Heart right ventricle (tissue), 16 donors: ENCODE results near the gene JAGN1. TPM values are rescaled to one million over a fixed set of nuclear protein-coding genes. Genes with fewer than 3 reads are reported as not detected.
"Not testable (repeated sequence)": the region's sequence is repeated elsewhere in the genome, so short reads cannot be mapped to it uniquely, and the experiment has no call there.

Experiments
- ATAC-seq, 8 donors: fragments of 200-7000 bp; cut with Tn5 transposase; one replicate each; pipeline ENCODE4 v1.9.1; 2020; ENCODE audit warnings: mild to moderate bottlenecking in 8 of 8, moderate library complexity in 8 of 8, moderate number of reproducible peaks in 1 of 8
- DNase-seq, 2 donors: peaks; one replicate each; pipeline ENCODE4 v3.0.0-alpha.2; 2020
- H3K27ac ChIP-seq, 10 donors: fragments of 200-600 bp; sonication (generic) in 2 of 10; one replicate each; pipeline versions ENCODE4 v1.5.0 to v1.8.0; 2020 to 2022; ENCODE audit warnings: mild to moderate bottlenecking in 3 of 10
- H3K27me3 ChIP-seq, 7 donors: fragments of 200-600 bp; one replicate each; pipeline ENCODE4 v1.8.0; 2021 to 2022; ENCODE audit warnings: mild to moderate bottlenecking in 2 of 7
- H3K36me3 ChIP-seq, 9 donors: fragments of 200-600 bp; sonication (generic) in 1 of 9; one replicate each; pipeline versions ENCODE4 v1.5.0 to v1.8.0; 2020 to 2022; ENCODE audit warnings: mild to moderate bottlenecking in 2 of 9
- H3K4me1 ChIP-seq, 9 donors: fragments of 200-600 bp; sonication (generic) in 1 of 9; one replicate each; pipeline versions ENCODE4 v1.5.0 to v1.8.0; 2020 to 2022; ENCODE audit warnings: mild to moderate bottlenecking in 4 of 9
- H3K4me3 ChIP-seq, 10 donors: fragments of 200-600 bp; sonication (generic) in 2 of 10; one replicate each; pipeline versions ENCODE4 v1.5.0 to v1.8.0; 2020 to 2022; ENCODE audit warnings: mild to moderate bottlenecking in 7 of 10, moderate library complexity in 2 of 10
- H3K9me3 ChIP-seq, 11 donors: fragments of 200-600 bp in 10 of 11; sonication (generic) in 2 of 11; one replicate each; pipeline versions ENCODE4 v1.5.0 to v1.8.0; 2013 to 2022; ENCODE audit warnings: mild to moderate bottlenecking in 2 of 11, control low read depth in 1 of 11, moderate library complexity in 1 of 11
- WGBS, 2 donors: extraction: QIAGEN DNeasy Blood & Tissue Kit; methylation state at CpG; one replicate each; pipeline ENCODE4 v1.1.7; 2013; ENCODE audit warnings: inconsistent platforms in 1 of 2; 5-methylcytosine and 5-hydroxymethylcytosine counted together
- intact Hi-C, 10 donors: fragments of 100-400 bp; cut with DNase I; formaldehyde crosslinking; loops; one replicate each; pipeline versions ENCODE4 v1.11.1 to v1.14.2; 2022
- polyA plus RNA-seq, 2 donors: library from polyadenylated mRNA; stranded (reverse); fragments of 200-250 nt; gene quantifications; one replicate each; pipeline ENCODE4 v1.2.3, GENCODE V29; 2013
- total RNA-seq, 10 donors: library from RNA; stranded (reverse); fragmentation: NEBNext Ultra II Directional in 3 of 10; extraction: Animal tissue kit (Norgen Biotek cat#: 25700) in 3 of 10; gene quantifications; one replicate each; pipeline versions ENCODE4 v1.2.1 to v1.2.4, GENCODE V29; 2021 to 2023
- TF ChIP-seq, protein P1 (sequence below), 9 donors: fragments of 200-600 bp; sonication (generic) in 2 of 9; IDR thresholded peaks; one replicate each; pipeline versions ENCODE4 v1.5.0 to v1.8.0; 2021 to 2022; ENCODE audit warnings: antibody characterized with exemption in 9 of 9, mild to moderate bottlenecking in 5 of 9, moderate library complexity in 1 of 9
- donor health status: Arrhythmogenic right ventricular cardiomyopathy.
- donor health status: ischemic (EF 13 %, LVEDD 7.1; RV severe dilation, severe dysfunction).
- donor health status: healthy with polysubstance abuse.
- donor health status: DM: no; HTN: yes; CAD: no.
- donor health status: DM: no; HTN: no; CAD: no.
- donor health status: ischemic (EF 25% LVEDD 6.9; RV normal size, moderate dysfunction).
- donor health status: ischemic (EF 25% LVEDD 5.7; RV mildly dilated, moderate dysfunction).
- donor health status: healthy.
- donor health status: DM: yes; HTN: yes; CAD: no.
- donor health status: Ischemic cardiomyopathy.
- donor health status: ischemic (EF 35%, LVEDD 5.7; RV mildly dilated, moderate dysfunction).
- donor health status: nonischemic (EF 11% LVEDD 7.7; RV severe dilation, severe dysfunction).
- donor health status: DM: yes; HTN: yes; CAD: no.
- donor health status: PGD.
- donor health status: ischemic (EF 29% LVEDD 5.4; RV normal size, mild dysfunction).
- donor health status: nonischemic (EF 23%, LVEDD 6.1; RV moderate dilation, normal function).

The JAGN1 gene
- total and polyA plus RNA-seq, 12 donors, result 13.8 to 69.3 (median 18.8) TPM

DNA sequence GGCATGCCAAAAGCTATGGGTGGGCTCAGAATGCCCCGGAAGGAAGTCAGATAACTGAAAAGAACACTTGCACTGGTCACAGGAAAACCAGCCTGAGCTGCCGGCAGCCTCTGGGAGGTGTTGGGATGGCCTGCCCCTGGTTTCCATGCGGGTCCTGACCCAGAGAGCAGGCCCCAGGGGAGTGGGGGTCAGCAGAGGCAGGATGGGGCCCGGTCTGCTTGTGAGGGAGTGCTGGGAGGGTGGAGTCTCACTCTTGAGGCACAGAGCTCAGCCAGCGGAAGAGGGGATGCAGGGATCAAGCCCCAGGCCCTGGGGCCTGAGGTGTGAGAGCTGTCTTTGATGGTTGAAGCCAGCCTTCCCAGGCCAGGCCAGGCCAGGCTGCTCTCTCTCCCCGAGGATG is 44.2 kb upstream of the JAGN1 start:
- Histone ChIP-seq H3K27me3 (no peaks in the 10 kb centered on the region), H3K4me1 (peaks cover 0 to 18% (median 10%) of the 10 kb centered on the region in 9 donors), H3K9me3 (no peaks in the 10 kb centered on the region), H3K27ac (no peak overlapping the region), H3K4me3 (no peak overlapping the region), H3K36me3 (peaks cover 0 to 10% (median 0%) of the 10 kb centered on the region in 9 donors)
- no peak for ATAC-seq
- no peak for DNase-seq
- TF ChIP-seq, protein P1, sequence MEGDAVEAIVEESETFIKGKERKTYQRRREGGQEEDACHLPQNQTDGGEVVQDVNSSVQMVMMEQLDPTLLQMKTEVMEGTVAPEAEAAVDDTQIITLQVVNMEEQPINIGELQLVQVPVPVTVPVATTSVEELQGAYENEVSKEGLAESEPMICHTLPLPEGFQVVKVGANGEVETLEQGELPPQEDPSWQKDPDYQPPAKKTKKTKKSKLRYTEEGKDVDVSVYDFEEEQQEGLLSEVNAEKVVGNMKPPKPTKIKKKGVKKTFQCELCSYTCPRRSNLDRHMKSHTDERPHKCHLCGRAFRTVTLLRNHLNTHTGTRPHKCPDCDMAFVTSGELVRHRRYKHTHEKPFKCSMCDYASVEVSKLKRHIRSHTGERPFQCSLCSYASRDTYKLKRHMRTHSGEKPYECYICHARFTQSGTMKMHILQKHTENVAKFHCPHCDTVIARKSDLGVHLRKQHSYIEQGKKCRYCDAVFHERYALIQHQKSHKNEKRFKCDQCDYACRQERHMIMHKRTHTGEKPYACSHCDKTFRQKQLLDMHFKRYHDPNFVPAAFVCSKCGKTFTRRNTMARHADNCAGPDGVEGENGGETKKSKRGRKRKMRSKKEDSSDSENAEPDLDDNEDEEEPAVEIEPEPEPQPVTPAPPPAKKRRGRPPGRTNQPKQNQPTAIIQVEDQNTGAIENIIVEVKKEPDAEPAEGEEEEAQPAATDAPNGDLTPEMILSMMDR (IDR thresholded peaks at IDR 0.05), result no peak
- intact Hi-C loops, result loop anchor here in 3 of 10 donors (5.0 to 10.0 kb wide), 4 partner anchors 69 to 179 kb away; partner anchors contain the start of genes IL17RC (in 2 of the 3) and FANCD2 (in 1 of the 3)
- WGBS, 2 donors, result 58 to 59% methylated on average over 6 of the region's 6 CpGs

DNA sequence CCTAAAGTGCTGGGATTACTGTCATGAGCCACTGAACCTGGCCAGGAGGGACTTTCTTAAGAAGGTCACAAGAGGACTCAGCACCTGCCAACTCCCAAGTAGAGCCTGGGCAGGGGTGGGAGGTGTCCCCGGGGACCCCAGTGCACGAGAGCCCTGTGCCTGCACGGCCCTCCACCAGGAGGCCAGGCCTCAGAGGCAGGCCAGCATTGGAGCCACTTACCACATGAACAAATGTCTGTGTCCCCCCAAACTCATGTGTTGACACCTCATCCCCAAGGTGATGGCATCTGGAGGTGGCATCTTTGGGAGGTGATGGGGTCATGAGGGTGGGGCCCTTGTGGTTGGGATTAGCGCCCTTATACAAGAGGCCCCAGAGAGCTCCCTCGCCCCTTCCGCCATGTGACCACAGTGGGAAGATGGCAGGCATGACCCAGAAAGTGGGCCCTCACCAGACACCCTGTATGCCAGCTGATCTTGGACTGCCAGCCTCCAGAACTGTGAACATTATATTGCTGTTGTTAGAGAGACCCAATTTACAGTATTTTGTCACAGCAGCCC is 43.4 kb upstream of the JAGN1 start:
- ATAC-seq, result no peak
- TF ChIP-seq, protein P1 (IDR thresholded peaks at IDR 0.05), result no peak
- Histone ChIP-seq H3K4me3 (no peak overlapping the region), H3K27ac (no peak overlapping the region), H3K27me3 (no peaks in the 10 kb centered on the region), H3K4me1 (peaks cover 0 to 18% (median 10%) of the 10 kb centered on the region in 9 donors), H3K9me3 (no peaks in the 10 kb centered on the region), H3K36me3 (peaks cover 0 to 2% (median 0%) of the 10 kb centered on the region in 9 donors)
- intact Hi-C loops, result loop anchor here in 3 of 10 donors (5.0 to 10.0 kb wide), 4 partner anchors 68 to 178 kb away; partner anchors contain the start of genes IL17RC (in 2 of the 3) and FANCD2 (in 1 of the 3)
- WGBS, 2 donors, result 88 to 95% methylated on average over 6 of the region's 6 CpGs
- DNase-seq, result no peak

DNA sequence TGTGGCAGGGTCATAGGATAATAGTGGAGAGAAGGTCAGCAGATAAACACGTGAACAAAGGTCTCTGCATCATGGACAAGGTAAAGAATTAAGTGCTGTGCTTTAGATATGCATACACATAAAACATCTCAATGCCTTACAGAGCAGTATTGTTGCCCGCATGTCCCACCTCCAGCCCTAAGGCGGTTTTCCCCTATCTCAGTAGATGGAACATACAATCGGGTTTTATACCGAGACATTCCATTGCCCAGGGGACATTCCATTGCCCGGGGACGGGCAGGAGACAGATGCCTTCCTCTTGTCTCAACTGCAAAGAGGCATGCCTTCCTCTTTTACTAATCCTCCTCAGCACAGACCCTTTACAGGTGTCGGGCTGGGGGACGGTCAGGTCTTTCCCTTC is 42.5 kb upstream of the JAGN1 start:
- DNase-seq, H3K27me3 ChIP-seq, ATAC-seq, H3K36me3 ChIP-seq, H3K9me3 ChIP-seq, H3K27ac ChIP-seq, H3K4me3 ChIP-seq: not testable (repeated sequence)
- intact Hi-C loops, result loop anchor here in 3 of 10 donors (5.0 to 10.0 kb wide), 4 partner anchors 67 to 177 kb away; partner anchors contain the start of genes IL17RC (in 2 of the 3) and FANCD2 (in 1 of the 3)
- WGBS, 2 donors, result 41 to 57% methylated on average over 7 to 8 of the region's 9 CpGs
- H3K4me1 ChIP-seq, result peaks cover 0 to 14% (median 7%) of the 10 kb centered on the region in 9 donors

DNA sequence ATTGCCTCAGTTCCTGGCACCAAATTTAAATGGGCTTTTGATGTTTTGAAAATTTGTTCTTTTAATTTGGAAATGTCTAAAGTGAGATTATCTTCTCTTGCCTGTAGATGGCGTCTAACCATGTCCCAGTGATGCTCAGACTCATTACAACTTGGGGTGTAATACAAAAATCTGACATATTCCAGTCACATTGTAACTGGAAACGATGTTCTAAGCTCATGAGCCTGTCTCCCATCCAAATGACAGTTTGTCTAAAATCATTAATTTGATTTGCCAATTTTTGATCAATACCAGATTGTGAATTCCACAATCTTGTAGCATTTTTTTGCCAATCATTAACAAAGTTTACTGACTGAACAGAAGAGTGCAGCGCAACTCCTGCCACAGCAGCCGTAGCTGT is 41.5 kb upstream of the JAGN1 start:
- H3K4me1 ChIP-seq, H3K27ac ChIP-seq, H3K4me3 ChIP-seq, H3K27me3 ChIP-seq, DNase-seq, H3K36me3 ChIP-seq, ATAC-seq, H3K9me3 ChIP-seq: not testable (repeated sequence)
- TF ChIP-seq, protein P1 (IDR thresholded peaks at IDR 0.05), result peak; percentile 34 to 72 (median 60)
- WGBS, 2 donors, result 43 to 48% methylated on average over 4 of the region's 4 CpGs
- intact Hi-C loops, result loop anchor here in 3 of 10 donors (5.0 to 10.0 kb wide), 4 partner anchors 66 to 176 kb away; partner anchors contain the start of genes IL17RC (in 2 of the 3) and FANCD2 (in 1 of the 3)

DNA sequence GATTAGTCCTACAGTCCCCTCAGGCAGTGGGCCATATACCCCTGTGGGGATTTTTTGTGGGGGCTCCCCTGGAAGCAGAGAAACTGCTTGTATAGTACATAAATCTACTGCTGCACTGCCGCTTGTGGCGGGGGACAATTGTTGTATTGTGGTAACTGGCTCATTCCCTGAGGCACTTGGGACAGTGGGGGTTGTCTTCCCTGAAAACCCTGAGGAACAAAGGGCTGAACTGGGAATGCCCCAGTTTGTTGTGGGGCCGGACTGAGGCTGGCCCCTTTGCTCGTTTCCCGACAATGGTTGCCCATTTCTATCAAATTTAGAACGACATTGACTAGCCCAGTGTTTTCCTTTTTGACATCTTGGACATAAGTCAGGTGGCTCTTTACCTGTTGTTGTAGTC is 39.0 kb upstream of the JAGN1 start:
- H3K27me3 ChIP-seq, intact Hi-C loops, H3K27ac ChIP-seq, H3K4me1 ChIP-seq, DNase-seq, H3K4me3 ChIP-seq, H3K36me3 ChIP-seq, ATAC-seq, H3K9me3 ChIP-seq: not testable (repeated sequence)
- 87 to 91% methylated on average over 6 of the region's 6 CpGs for WGBS, 2 donors

DNA sequence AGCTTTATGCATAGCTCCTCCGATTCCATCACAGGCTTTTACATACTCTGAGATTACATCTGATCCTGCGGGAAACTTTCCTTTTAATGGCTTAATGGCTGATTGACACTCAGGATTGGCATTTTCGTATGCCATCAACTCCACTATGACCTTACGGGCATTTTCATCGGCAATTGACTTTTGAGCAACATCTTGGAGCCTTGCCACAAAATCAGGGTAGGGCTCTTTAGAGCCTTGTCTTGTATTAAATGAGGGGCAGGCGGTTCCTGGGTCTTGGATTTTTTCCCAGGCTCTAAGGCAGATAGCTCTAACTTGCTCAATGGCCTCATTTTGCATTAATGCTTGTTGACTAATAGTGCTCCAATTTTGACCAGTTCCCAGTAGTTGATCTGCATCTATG is 38.5 kb upstream of the JAGN1 start:
- intact Hi-C loops, result not testable (repeated sequence)
- 48 to 53% methylated on average over 6 of the region's 6 CpGs for WGBS, 2 donors

More for the DNA sequence above, 38.5 kb upstream of the JAGN1 start:
- not testable (repeated sequence) for DNase-seq, H3K4me3 ChIP-seq, H3K4me1 ChIP-seq, H3K9me3 ChIP-seq, H3K27me3 ChIP-seq, H3K27ac ChIP-seq, ATAC-seq, H3K36me3 ChIP-seq
